Thymus (tissue), 11 donors: ENCODE measurements around the gene LAMB1. TPM values are rescaled to one million over a fixed set of nuclear protein-coding genes. Genes with fewer than 3 reads are reported as not detected.

Experiments
- DNase-seq, 9 donors: peaks; one replicate each; pipeline ENCODE4 v3.0.0-alpha.2; 2013; ENCODE audit warnings: low spot score in 9 of 9, low read depth in 6 of 9, missing footprints in 1 of 9
- H3K27ac ChIP-seq, 2 donors: one replicate each; pipeline ENCODE4 v1.5.1; 2013; ENCODE audit warnings: control low read depth in 1 of 2, low read depth in 1 of 2, low read length in 1 of 2, mild to moderate bottlenecking in 1 of 2, moderate library complexity in 1 of 2
- H3K27me3 ChIP-seq, 2 donors: one replicate each; pipeline ENCODE4 v1.5.1; 2013; ENCODE audit warnings: low read length in 1 of 2; ENCODE audit not compliant: control insufficient read depth in 2 of 2, insufficient read depth in 1 of 2
- H3K36me3 ChIP-seq, 2 donors: one replicate each; pipeline ENCODE4 v1.5.1; 2013; ENCODE audit warnings: low read length in 1 of 2, mild to moderate bottlenecking in 1 of 2, moderate library complexity in 1 of 2; ENCODE audit not compliant: control insufficient read depth in 2 of 2, insufficient read depth in 2 of 2
- H3K4me1 ChIP-seq, 2 donors: one replicate each; pipeline ENCODE4 v1.5.1; 2013; ENCODE audit warnings: low read length in 2 of 2; ENCODE audit not compliant: control insufficient read depth in 2 of 2, insufficient read depth in 2 of 2
- H3K4me3 ChIP-seq, 2 donors: one replicate each; pipeline ENCODE4 v1.5.1; 2013; ENCODE audit warnings: low read length in 2 of 2, control low read depth in 1 of 2, mild to moderate bottlenecking in 1 of 2
- H3K9me3 ChIP-seq, 2 donors: one replicate each; pipeline ENCODE4 v1.5.1; 2013; ENCODE audit warnings: low read length in 1 of 2, mild to moderate bottlenecking in 1 of 2; ENCODE audit not compliant: control insufficient read depth in 2 of 2, insufficient read depth in 1 of 2
- WGBS: extraction: QIAGEN DNeasy Blood & Tissue Kit; methylation state at CpG from one replicate; pipeline ENCODE4 v1.1.7; 2013; 5-methylcytosine and 5-hydroxymethylcytosine counted together
- polyA plus RNA-seq: library from polyadenylated mRNA; stranded (reverse); fragments of 200-250 nt; gene quantifications from one replicate; pipeline ENCODE4 v1.2.3, GENCODE V29; 2013
- total RNA-seq: library from RNA; stranded (reverse); fragments of 120-200 nt; gene quantifications from one replicate; pipeline ENCODE4 v1.2.4, GENCODE V29; 2013
- donor health status: healthy.

The LAMB1 gene
- total and polyA plus RNA-seq, 2 donors: 33.4 to 251 TPM

- Histone ChIP-seq H3K27me3 (no peaks in the 10 kb centered on the region), H3K27ac (peak overlapping the region; percentile 50 to 52), H3K4me3 (no peak overlapping the region), H3K4me1 (peaks cover 0 to 4% of the 10 kb centered on the region in 2 donors), H3K36me3 (peaks cover 5 to 7% of the 10 kb centered on the region in 2 donors), H3K9me3 (no peaks in the 10 kb centered on the region)
- WGBS: 95% methylated on average over 16 of the region's 16 CpGs
- DNase-seq: no peak
These were observed 63.1 kb downstream of the LAMB1 start for GRCh38 chr7:107939573-107940489.

GRCh38 chr7:107938456-107939250 is 64.3 kb downstream of the LAMB1 start:
- Histone ChIP-seq H3K27me3 (no peaks in the 10 kb centered on the region), H3K36me3 (peaks cover 6 to 7% of the 10 kb centered on the region in 2 donors), H3K9me3 (no peaks in the 10 kb centered on the region), H3K4me1 (peaks cover 0 to 4% of the 10 kb centered on the region in 2 donors), H3K27ac (peak overlapping the region in 1 of 2 donors; percentile 59), H3K4me3 (no peak overlapping the region)
- 91% methylated on average over 6 of the region's 6 CpGs for WGBS
- DNase-seq: no peak

- Histone ChIP-seq H3K36me3 (peaks cover 7% of the 10 kb centered on the region in 2 donors), H3K4me1 (peaks cover 0 to 4% of the 10 kb centered on the region in 2 donors), H3K27me3 (no peaks in the 10 kb centered on the region), H3K4me3 (no peak overlapping the region), H3K9me3 (no peaks in the 10 kb centered on the region), H3K27ac (peak overlapping the region in 1 of 2 donors; percentile 61)
- peak in 1 of 9 donors; percentile 20 for DNase-seq
- WGBS: 100% methylated on average over 1 of the region's 1 CpG
These were observed 65.4 kb downstream of the LAMB1 start for GRCh38 chr7:107937531-107937930.

GRCh38 chr7:107936312-107936711 is 66.6 kb downstream of the LAMB1 start:
- DNase-seq: no peak
- peaks cover 10 to 15% of the 10 kb centered on the region in 2 donors for H3K36me3 ChIP-seq
- H3K27me3 ChIP-seq: no peaks in the 10 kb centered on the region
- 98% methylated on average over 2 of the region's 2 CpGs for WGBS
- H3K4me1 ChIP-seq: peaks cover 0 to 4% of the 10 kb centered on the region in 2 donors
- H3K27ac ChIP-seq: no peak overlapping the region
- H3K9me3 ChIP-seq: no peaks in the 10 kb centered on the region
- H3K4me3 ChIP-seq: no peak overlapping the region

GRCh38 chr7:107934991-107935770 is 67.8 kb downstream of the LAMB1 start:
- H3K27ac ChIP-seq: no peak overlapping the region
- peaks cover 9 to 21% of the 10 kb centered on the region in 2 donors for H3K36me3 ChIP-seq
- no peak for DNase-seq
- H3K4me3 ChIP-seq: no peak overlapping the region
- H3K27me3 ChIP-seq: no peaks in the 10 kb centered on the region
- peaks cover 0 to 4% of the 10 kb centered on the region in 2 donors for H3K4me1 ChIP-seq
- WGBS: 98% methylated on average over 8 of the region's 8 CpGs
- H3K9me3 ChIP-seq: no peaks in the 10 kb centered on the region

- no peaks in the 10 kb centered on the region for H3K4me1 ChIP-seq
- DNase-seq: no peak
- no peak overlapping the region for H3K27ac ChIP-seq
- H3K36me3 ChIP-seq: peaks cover 3 to 36% of the 10 kb centered on the region in 2 donors
- H3K4me3 ChIP-seq: no peak overlapping the region
- H3K27me3 ChIP-seq: no peaks in the 10 kb centered on the region
- WGBS: 90% methylated on average over 6 of the region's 6 CpGs
- H3K9me3 ChIP-seq: no peaks in the 10 kb centered on the region
These were observed 69.5 kb downstream of the LAMB1 start for GRCh38 chr7:107933386-107934013.

GRCh38 chr7:107932805-107933204 is 70.2 kb downstream of the LAMB1 start:
- H3K4me1 ChIP-seq: no peaks in the 10 kb centered on the region
- H3K27me3 ChIP-seq: no peaks in the 10 kb centered on the region
- no peak overlapping the region for H3K27ac ChIP-seq
- H3K36me3 ChIP-seq: peaks cover 3 to 37% of the 10 kb centered on the region in 2 donors
- DNase-seq: no peak
- H3K4me3 ChIP-seq: no peak overlapping the region
- no peaks in the 10 kb centered on the region for H3K9me3 ChIP-seq
- 95% methylated on average over 2 of the region's 2 CpGs for WGBS

- no peaks in the 10 kb centered on the region for H3K27me3 ChIP-seq
- DNase-seq: no peak
- peaks cover 3 to 43% of the 10 kb centered on the region in 2 donors for H3K36me3 ChIP-seq
- H3K9me3 ChIP-seq: no peaks in the 10 kb centered on the region
- H3K4me1 ChIP-seq: no peaks in the 10 kb centered on the region
- no peak overlapping the region for H3K4me3 ChIP-seq
- 75% methylated on average over 5 of the region's 5 CpGs for WGBS
- H3K27ac ChIP-seq: no peak overlapping the region
These were observed 71.0 kb downstream of the LAMB1 start for GRCh38 chr7:107931740-107932515.
